K562 (cell line): ENCODE results near the gene THAP4. TPM values are rescaled to one million over a fixed set of nuclear protein-coding genes. Genes with fewer than 3 reads are reported as not detected.

ENCODE experiments used
- ATAC-seq: fragments of 200-7000 bp; cut with Tn5 transposase; 3 replicates; pipeline ENCODE4 v1.9.1; 2020; ENCODE audit warnings: moderate library complexity
- BruUV-seq: library from RNA; stranded (reverse); fragments of 400-500 nt; replicated peaks from 2 replicates; lab custom pipeline; 2021; lab: Mats Ljungman, UMichigan
- CTCF ChIA-PET: fragments of 300-600 bp; formaldehyde crosslinking; extraction: SDS; loops from one replicate; lab custom pipeline; 2021; ENCODE audit warnings: low intra/inter-chr PET ratio; lab: Yijun Ruan, JAX
- POLR2A ChIA-PET: fragments of 300-600, 350-650 bp; sonication (Branson Sonifier 250); formaldehyde crosslinking; extraction: SDS; loops from one replicate; lab custom pipeline; 2021; ENCODE audit warnings: antibody characterized with exemption, inconsistent platforms; lab: Yijun Ruan, JAX
- DNase-seq, 4 experiments: peaks; one replicate each; pipeline versions ENCODE4 v3.0.0 to v3.0.0-alpha.2; 2011 to 2018; ENCODE audit warnings: low spot score in 3 of 4, mixed read lengths in 3 of 4; ENCODE audit errors: extremely low read depth in 1 of 4
- FAIRE-seq: peaks from 2 replicates; lab custom pipeline; 2011; peaks lifted over from hg19 to GRCh38; lab: Jason Lieb, UNC
- H2AFZ ChIP-seq: 2 replicates; pipeline ENCODE4 v1.6.0; 2011; ENCODE audit warnings: low read depth, low read length, control low read depth, inconsistent platforms
- H3K27ac ChIP-seq: fragments of 200-600 bp; 3 replicates; pipeline ENCODE4 v1.8.0; 2011; ENCODE audit warnings: low read depth, mild to moderate bottlenecking, control low read depth, inconsistent platforms, low read length, moderate library complexity, mixed read lengths; ENCODE audit errors: extremely low read depth
- H3K27me3 ChIP-seq, 2 experiments: fragments of 300-600 bp in 1 of 2; 2 replicates in 1 of 2; 3 replicates in 1 of 2; pipeline versions ENCODE4 v1.6.0 to v1.8.0; 2011; ENCODE audit warnings: inconsistent platforms in 2 of 2, low read length in 2 of 2, mild to moderate bottlenecking in 1 of 2, mixed read lengths in 1 of 2, moderate library complexity in 1 of 2; ENCODE audit not compliant: control insufficient read depth in 2 of 2, insufficient read depth in 2 of 2
- H3K36me3 ChIP-seq: fragments of 300-600 bp; 3 replicates; pipeline ENCODE4 v1.8.0; 2011; ENCODE audit warnings: mild to moderate bottlenecking, low read length, inconsistent platforms; ENCODE audit not compliant: control insufficient read depth, insufficient read depth
- H3K4me1 ChIP-seq, 2 experiments: fragments of 200-600 bp in 1 of 2; replicated peaks in 1 of 2; 2 replicates in 1 of 2; 3 replicates in 1 of 2; pipeline versions ENCODE4 v1.5.1 to v1.8.0; 2011; ENCODE audit warnings: inconsistent platforms in 2 of 2, low read length in 2 of 2, mild to moderate bottlenecking in 1 of 2, mixed read lengths in 1 of 2, moderate library complexity in 1 of 2; ENCODE audit not compliant: control insufficient read depth in 2 of 2, insufficient read depth in 2 of 2
- H3K4me2 ChIP-seq: 2 replicates; pipeline ENCODE4 v1.6.1; 2011; ENCODE audit warnings: low read length, control low read depth, inconsistent platforms, mixed read lengths; ENCODE audit not compliant: insufficient read depth
- H3K4me3 ChIP-seq: fragments of 200-600 bp; sonication (generic), shearing (Covaris generic); 2 replicates; pipeline ENCODE4 v1.5.1; 2016; ENCODE audit warnings: control low read depth, inconsistent platforms
- H3K79me2 ChIP-seq: fragments of 200-600 bp; 3 replicates; pipeline ENCODE4 v1.8.0; 2011; ENCODE audit warnings: low read length, inconsistent platforms; ENCODE audit not compliant: control insufficient read depth, insufficient read depth
- H3K9ac ChIP-seq, 2 experiments: 2 replicates each; pipeline versions ENCODE4 v1.6.0 to v1.6.1; 2011; ENCODE audit warnings: low read depth in 2 of 2, low read length in 2 of 2, control low read depth in 1 of 2, inconsistent platforms in 1 of 2, mild to moderate bottlenecking in 1 of 2, mixed read lengths in 1 of 2; ENCODE audit not compliant: insufficient read depth in 1 of 2
- H3K9me1 ChIP-seq: one replicate; pipeline ENCODE4 v1.6.0; 2011; ENCODE audit warnings: inconsistent platforms, mild to moderate bottlenecking, low read length, moderate library complexity; ENCODE audit not compliant: control insufficient read depth, insufficient read depth
- H3K9me3 ChIP-seq: replicated peaks from 2 replicates; pipeline ENCODE4 v1.5.1; 2011; ENCODE audit warnings: low read depth, low read length, inconsistent platforms; ENCODE audit not compliant: control insufficient read depth, insufficient read depth
- H4K20me1 ChIP-seq: replicated peaks from 2 replicates; pipeline ENCODE4 v1.6.1; 2011; ENCODE audit warnings: low read length, inconsistent platforms, mixed read lengths; ENCODE audit not compliant: control insufficient read depth, insufficient read depth
- HNRNPUL1 ChIP-seq: fragments of 200-400 bp; formaldehyde crosslinking; IDR thresholded peaks from 2 replicates; pipeline ENCODE4 v1.6.1; 2017; ENCODE audit warnings: low read length
- KDM2B ChIP-seq: fragments of 250-450 bp; sonication (Bioruptor Pico); IDR thresholded peaks from 2 replicates; pipeline ENCODE4 v1.8.0; 2021; ENCODE audit warnings: mild to moderate bottlenecking, moderate library complexity
- RCOR1 ChIP-seq, 2 experiments: IDR thresholded peaks; 2 replicates each; pipeline ENCODE4 v1.6.1; 2012; ENCODE audit warnings: low read depth in 2 of 2, low read length in 2 of 2, borderline replicate concordance in 1 of 2, improper control_type of control experiment in 1 of 2
- SMC3 ChIP-seq: conservative IDR thresholded peaks from 2 replicates; pipeline ENCODE4 v1.6.1; 2011; ENCODE audit warnings: low read depth, low read length, improper control_type of control experiment; ENCODE audit not compliant: insufficient read depth
- ZNF311 ChIP-seq: fragments of 250-450 bp; sonication (Bioruptor Pico); IDR thresholded peaks from 2 replicates; pipeline ENCODE4 v1.4.0; 2020; ENCODE audit warnings: mild to moderate bottlenecking, moderate library complexity
- ZNF384 ChIP-seq: IDR thresholded peaks from 2 replicates; pipeline ENCODE4 v1.6.1; 2012; ENCODE audit warnings: low read depth, low read length, improper control_type of control experiment
- ZNF431 ChIP-seq: sonication (generic); formaldehyde crosslinking; IDR thresholded peaks from 2 replicates; pipeline ENCODE4 v1.8.0; 2022; ENCODE audit warnings: mild to moderate bottlenecking, missing genetic modification reagents
- whole genome bisulfite sequencing: fragments of 100-300 bp; shearing (Covaris generic); methylation state at CpG from one replicate; pipeline ENCODE4 v1.1.6; 2016; ENCODE audit warnings: low coverage, mixed read lengths; ENCODE audit not compliant: insufficient coverage; ENCODE audit errors: missing lambda C conversion rate; 5-methylcytosine and 5-hydroxymethylcytosine counted together
- in situ Hi-C: fragments of 300-500 bp; cut with MboI; formaldehyde crosslinking; loops from 4 replicates; pipeline ENCODE4 v1.15.0; 2018; ENCODE audit warnings: inconsistent platforms, mixed read lengths
- intact Hi-C: fragments of 100-400 bp; cut with micrococcal nuclease; formaldehyde crosslinking; loops from 2 replicates; pipeline ENCODE4 v1.14.2; 2022
- polyA plus RNA-seq, 8 experiments: library from polyadenylated mRNA; depleted of rRNA in 4 of 8; stranded (reverse) in 5 of 8; unstranded in 3 of 8; fragments of >200 nt; fragmentation: Nextera tagmentation in 2 of 8; fragmentation: Illumina TruSeq in 1 of 8; extraction: Ambion mirVana in 2 of 8; extraction: Trizol in 1 of 8; gene quantifications; 2 replicates each; pipeline versions ENCODE4 v1.2.1 to v1.2.3, GENCODE V29; 2011 to 2014; ENCODE audit warnings: inconsistent platforms in 1 of 8, missing spikeins in 1 of 8
- total RNA-seq, 7 experiments: library from RNA; depleted of rRNA in 6 of 7; stranded (reverse); fragments of >200 nt in 6 of 7; fragmentation: Illumina TruSeq in 2 of 7; extraction: Trizol in 2 of 7; gene quantifications; 2 replicates each; pipeline versions ENCODE4 v1.2.1 to v1.2.3, GENCODE V29; 2011 to 2021; ENCODE audit warnings: low replicate concordance in 1 of 7
- TF ChIP-seq, protein P1 (sequence below): sonication (generic); formaldehyde crosslinking; IDR thresholded peaks from 2 replicates; pipeline ENCODE4 v1.8.0; 2022; ENCODE audit warnings: mild to moderate bottlenecking, missing genetic modification reagents

The THAP4 gene
- total and polyA plus RNA-seq, 9 of the 15 experiments (the other 6 are each of a cell fraction or from before 2014, with no cell fraction given): 8.6 to 60.9 (median 43.9) TPM

DNA sequence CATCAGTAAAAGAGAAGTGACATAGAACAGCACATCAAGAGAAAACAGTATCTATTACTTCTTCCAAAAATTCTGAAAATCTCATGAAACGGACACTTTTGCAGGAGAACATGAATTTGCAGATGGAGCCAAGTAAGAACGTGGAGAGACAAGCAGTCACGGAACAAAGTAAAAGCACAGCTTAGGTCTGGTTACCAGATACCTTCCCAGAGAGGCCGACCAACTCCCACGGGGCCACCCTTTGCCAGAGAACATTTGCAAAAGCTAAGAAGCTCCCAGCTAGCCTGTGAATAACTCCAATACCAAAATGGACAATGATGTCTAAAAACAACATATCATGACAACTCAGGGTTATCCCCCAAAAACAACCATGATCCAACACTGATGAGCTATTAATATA lies 38.9 kb downstream of the THAP4 start:
- Histone ChIP-seq H3K36me3 (peaks cover 63% of the 10 kb centered on the region; the same call in 2 of the 3 replicates), H3K4me3 (no peak overlapping the region), H3K27me3 (no peaks in the 10 kb centered on the region), H3K9ac (no peak overlapping the region), H3K79me2 (no peaks in the 10 kb centered on the region), H2AFZ (no peak overlapping the region), H3K4me2 (no peak overlapping the region), H3K27ac (no peak overlapping the region), H3K4me1 (no peaks in the 10 kb centered on the region), H3K9me3 (no peaks in the 10 kb centered on the region), H4K20me1 (no peaks in the 10 kb centered on the region)
- FAIRE-seq: no peak
- ATAC-seq: no peak
- intact Hi-C loops (no loop called here), in situ Hi-C loops (no loop called here)
- POLR2A ChIA-PET: no interaction called here
- no peak for DNase-seq
- TF ChIP-seq HNRNPUL1 (no peak), ZNF311 (no peak), RCOR1 (IDR thresholded peaks at IDR 0.05; ENCODE audit: borderline replicate concordance in 1 of 2, low read depth in 2 of 2, low read length in 2 of 2) (no peak), SMC3 (no peak), KDM2B (CRISPR knock-in tag) (no peak), ZNF384 (no peak), ZNF431 (CRISPR knock-in tag) (no peak)
- TF ChIP-seq, protein P1, sequence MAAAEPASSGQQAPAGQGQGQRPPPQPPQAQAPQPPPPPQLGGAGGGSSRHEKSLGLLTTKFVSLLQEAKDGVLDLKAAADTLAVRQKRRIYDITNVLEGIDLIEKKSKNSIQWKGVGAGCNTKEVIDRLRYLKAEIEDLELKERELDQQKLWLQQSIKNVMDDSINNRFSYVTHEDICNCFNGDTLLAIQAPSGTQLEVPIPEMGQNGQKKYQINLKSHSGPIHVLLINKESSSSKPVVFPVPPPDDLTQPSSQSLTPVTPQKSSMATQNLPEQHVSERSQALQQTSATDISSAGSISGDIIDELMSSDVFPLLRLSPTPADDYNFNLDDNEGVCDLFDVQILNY (CRISPR knock-in tag): no peak
- TF ChIP-seq, all 486 proteins: peak for 0
- WGBS: 85% methylated on average over 5 of the region's 5 CpGs
- BruUV-seq: no TSS peak
- H3K9me1 ChIP-seq: no peaks in the 10 kb centered on the region
- CTCF ChIA-PET: no interaction called here
